Endodermal cell (in vitro differentiated cells): ENCODE results near the gene SCN3A. TPM values are rescaled to one million over a fixed set of nuclear protein-coding genes. Genes with fewer than 3 reads are reported as not detected.

Experiments
- DNase-seq: peaks from one replicate; pipeline ENCODE4 v3.0.0-alpha.2; 2017
- H3K27ac ChIP-seq: 2 replicates; pipeline ENCODE4 v1.5.1; 2013; ENCODE audit warnings: mild to moderate bottlenecking, low read depth, low read length, moderate library complexity
- H3K27me3 ChIP-seq: 2 replicates; pipeline ENCODE4 v1.6.1; 2013; ENCODE audit warnings: mild to moderate bottlenecking, low read length, moderate library complexity; ENCODE audit not compliant: insufficient read depth, control insufficient read depth, poor library complexity, severe bottlenecking
- H3K36me3 ChIP-seq: 2 replicates; pipeline ENCODE4 v1.7.0; 2013; ENCODE audit warnings: mild to moderate bottlenecking, low read length, moderate library complexity; ENCODE audit not compliant: control insufficient read depth, insufficient read depth
- H3K4me1 ChIP-seq: one replicate; pipeline ENCODE4 v1.7.0; 2013; ENCODE audit warnings: low read length; ENCODE audit not compliant: control insufficient read depth, insufficient read depth
- H3K4me3 ChIP-seq: 2 replicates; pipeline ENCODE4 v1.5.1; 2013; ENCODE audit warnings: mild to moderate bottlenecking, low read length, moderate library complexity
- H3K9ac ChIP-seq: 2 replicates; pipeline ENCODE4 v1.6.1; 2013; ENCODE audit warnings: mild to moderate bottlenecking, low read length, moderate library complexity; ENCODE audit not compliant: poor library complexity, severe bottlenecking; ENCODE audit errors: extremely low read depth
- H3K9me3 ChIP-seq: 2 replicates; pipeline ENCODE4 v1.6.1; 2013; ENCODE audit warnings: mild to moderate bottlenecking, low read length, moderate library complexity; ENCODE audit not compliant: control insufficient read depth
- H3K27ac Mint-ChIP-seq: 2 replicates; pipeline ENCODE4 v1.8.0; 2020; ENCODE audit warnings: mixed read lengths
- H3K27me3 Mint-ChIP-seq: 2 replicates; pipeline ENCODE4 v1.8.0; 2021; ENCODE audit warnings: mild to moderate bottlenecking, mixed read lengths; ENCODE audit not compliant: insufficient read depth
- H3K36me3 Mint-ChIP-seq: 2 replicates; pipeline ENCODE4 v1.8.0; 2020; ENCODE audit warnings: low read depth, mixed read lengths
- H3K4me1 Mint-ChIP-seq: 2 replicates; pipeline ENCODE4 v1.8.0; 2020; ENCODE audit warnings: mixed read lengths
- H3K4me3 Mint-ChIP-seq: 2 replicates; pipeline ENCODE4 v1.8.0; 2020; ENCODE audit warnings: mild to moderate bottlenecking, moderate library complexity, mixed read lengths
- H3K9me3 Mint-ChIP-seq: 2 replicates; pipeline ENCODE4 v1.8.0; 2020; ENCODE audit warnings: mild to moderate bottlenecking, mixed read lengths
- CTCF ChIP-seq: fragments of 200-600 bp; sonication (generic); conservative IDR thresholded peaks from 2 replicates; pipeline ENCODE4 v1.5.0; 2021; ENCODE audit warnings: antibody characterized with exemption, mild to moderate bottlenecking
- WGBS, 2 experiments: methylation state at CpG; one replicate each; pipeline versions ENCODE4 v1.1.5 to v1.1.7; 2013; ENCODE audit warnings: missing lambda C conversion rate in 2 of 2, mixed read lengths in 1 of 2; ENCODE audit not compliant: insufficient coverage in 1 of 2, insufficient read length in 1 of 2; 5-methylcytosine and 5-hydroxymethylcytosine counted together
- total RNA-seq, 2 donors: library from RNA; stranded (reverse); fragmentation: NEBNext Ultra II Directional in 1 of 2; extraction: Animal tissue kit (Norgen Biotek cat#: 25700) in 1 of 2; gene quantifications; 2 replicates in 1 of 2; 3 replicates in 1 of 2; pipeline ENCODE4 v1.2.1, GENCODE V29; 2021

The SCN3A gene
- total RNA-seq, 2 donors from 2014 or later = 0.09 to 0.24 TPM

- Mint-ChIP-seq H3K4me1 (no peaks in the 10 kb centered on the region), H3K27me3 (no peaks in the 10 kb centered on the region), H3K9me3 (no peaks in the 10 kb centered on the region), H3K27ac (no peak overlapping the region), H3K4me3 (no peak overlapping the region), H3K36me3 (no peaks in the 10 kb centered on the region)
- Histone ChIP-seq H3K27me3 (no peaks in the 10 kb centered on the region), H3K9me3 (no peaks in the 10 kb centered on the region), H3K36me3 (no peaks in the 10 kb centered on the region), H3K4me1 (no peaks in the 10 kb centered on the region), H3K27ac (no peak overlapping the region), H3K9ac (no peak overlapping the region), H3K4me3 (no peak overlapping the region)
- DNase-seq = no peak
- WGBS, 2 experiments = 87 to 96% methylated on average over 3 of the region's 3 CpGs
- TF ChIP-seq CTCF = no peak
Measured at GRCh38 chr2:165219481-165219880, 15.6 kb upstream of the SCN3A start.

DNA sequence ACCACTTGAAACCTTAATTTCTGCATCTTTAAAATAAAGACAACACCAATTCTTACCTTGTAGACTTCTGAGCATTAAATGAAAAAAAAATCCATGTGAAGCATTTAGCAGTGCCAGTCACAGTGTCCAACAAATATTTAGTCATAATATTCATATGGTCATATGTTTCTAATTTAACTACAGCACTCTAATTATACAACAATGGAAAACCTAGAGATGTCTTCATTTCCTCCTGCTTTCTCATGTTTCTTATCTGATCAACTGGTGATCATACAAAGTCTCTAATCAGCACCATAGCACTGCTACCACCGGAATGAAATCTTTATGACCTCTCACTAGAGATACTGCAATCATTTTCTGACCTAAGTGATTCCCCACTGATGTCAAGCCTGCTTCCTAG lies 10.2 kb upstream of the SCN3A start:
- Histone ChIP-seq H3K9ac (no peak overlapping the region), H3K4me3 (no peak overlapping the region), H3K27ac (no peak overlapping the region), H3K36me3 (no peaks in the 10 kb centered on the region), H3K27me3 (no peaks in the 10 kb centered on the region), H3K9me3 (no peaks in the 10 kb centered on the region), H3K4me1 (no peaks in the 10 kb centered on the region)
- no peak for DNase-seq
- Mint-ChIP-seq H3K27me3 (no peaks in the 10 kb centered on the region), H3K27ac (no peak overlapping the region), H3K4me1 (peaks cover 9% of the 10 kb centered on the region), H3K36me3 (no peaks in the 10 kb centered on the region), H3K4me3 (no peak overlapping the region), H3K9me3 (no peaks in the 10 kb centered on the region)
- WGBS, 2 experiments = 89% methylated on average over 1 of the region's 1 CpG; no CpG with 5 or more reads in 1 of the 2 experiments
- no peak for TF ChIP-seq CTCF

DNA sequence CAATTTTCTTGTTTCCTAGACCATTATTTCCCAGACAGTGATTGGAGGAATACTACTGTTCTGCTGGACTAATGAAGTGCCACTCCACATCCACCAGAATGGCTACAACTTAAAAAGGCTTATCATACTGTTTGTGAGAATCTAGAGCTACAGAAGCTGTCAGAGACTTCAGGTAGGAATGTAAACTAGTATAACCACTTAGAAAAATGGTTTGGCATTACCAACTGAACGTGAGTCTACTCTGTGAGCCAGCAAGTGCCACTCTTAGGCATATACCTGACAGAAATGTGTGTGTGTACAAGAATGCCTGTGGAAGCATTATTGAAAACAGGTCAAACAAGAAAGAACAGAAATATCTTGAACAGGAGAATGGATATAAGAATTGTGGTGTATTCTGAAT lies 4.2 kb upstream of the SCN3A start:
- no peak overlapping the region for H3K27ac Mint-ChIP-seq
- DNase-seq = no peak
- peaks cover 5% of the 10 kb centered on the region for H3K9me3 Mint-ChIP-seq
- H3K36me3 Mint-ChIP-seq = no peaks in the 10 kb centered on the region
- H3K4me3 ChIP-seq = no peak overlapping the region
- no peaks in the 10 kb centered on the region for H3K36me3 ChIP-seq
- TF ChIP-seq CTCF = no peak
- H3K4me1 Mint-ChIP-seq = peaks cover 9% of the 10 kb centered on the region
- no peak overlapping the region for H3K9ac ChIP-seq
- H3K9me3 ChIP-seq = no peaks in the 10 kb centered on the region
- H3K27ac ChIP-seq = no peak overlapping the region
- no peaks in the 10 kb centered on the region for H3K27me3 Mint-ChIP-seq
- no peak overlapping the region for H3K4me3 Mint-ChIP-seq
- H3K27me3 ChIP-seq = no peaks in the 10 kb centered on the region
- no peaks in the 10 kb centered on the region for H3K4me1 ChIP-seq
- WGBS, 2 experiments = 93 to 100% methylated on average over 1 of the region's 1 CpG
